ACC112 (cell line): ENCODE data around the gene TSHZ2.

Experiments used
- H2AFZ ChIP-seq: fragments of 200-600 bp; sonication (generic); one replicate; pipeline ENCODE4 v1.6.0; 2017; ENCODE audit warnings: antibody characterized with exemption, low read length; ENCODE audit not compliant: unreplicated experiment
- H3K27ac ChIP-seq: fragments of 200-600 bp; sonication (generic); 2 replicates; pipeline ENCODE4 v1.5.1; 2014; ENCODE audit warnings: low read depth, mild to moderate bottlenecking, antibody characterized with exemption, low read length, moderate library complexity
- H3K27me3 ChIP-seq: fragments of 200-600 bp; sonication (generic); 2 replicates; pipeline ENCODE4 v1.6.1; 2014; ENCODE audit warnings: mild to moderate bottlenecking, antibody characterized with exemption, low read length, moderate library complexity, mixed read lengths; ENCODE audit not compliant: insufficient read depth
- H3K36me3 ChIP-seq: fragments of 200-600 bp; sonication (generic); 2 replicates; pipeline ENCODE4 v1.6.1; 2016; ENCODE audit warnings: mild to moderate bottlenecking, antibody characterized with exemption, low read length, moderate library complexity, mixed read lengths; ENCODE audit not compliant: insufficient read depth
- H3K4me1 ChIP-seq: fragments of 200-600 bp; sonication (generic); one replicate; pipeline ENCODE4 v1.6.1; 2016; ENCODE audit warnings: low read length, mixed read lengths; ENCODE audit not compliant: insufficient read depth, unreplicated experiment, control insufficient read depth
- H3K4me3 ChIP-seq: fragments of 200-600 bp; sonication (generic); 2 replicates; pipeline ENCODE4 v1.5.1; 2014; ENCODE audit warnings: mild to moderate bottlenecking, low read depth, low read length
- H3K79me2 ChIP-seq: fragments of 200-600 bp; sonication (generic); one replicate; pipeline ENCODE4 v1.6.0; 2016; ENCODE audit warnings: low read length; ENCODE audit not compliant: control insufficient read depth, unreplicated experiment, insufficient read depth

The TSHZ2 gene

GRCh38 chr20:53208110-53208832, 236.1 kb downstream of the TSHZ2 start:
- Histone ChIP-seq H2AFZ (no peak overlapping the region), H3K4me1 (no peaks in the 10 kb centered on the region), H3K4me3 (no peak overlapping the region), H3K27me3 (no peaks in the 10 kb centered on the region), H3K79me2 (no peaks in the 10 kb centered on the region), H3K36me3 (no peaks in the 10 kb centered on the region), H3K27ac (no peak overlapping the region)

- no peaks in the 10 kb centered on the region for H3K36me3 ChIP-seq
- no peaks in the 10 kb centered on the region for H3K4me1 ChIP-seq
- H3K27ac ChIP-seq = no peak overlapping the region
- H3K27me3 ChIP-seq = no peaks in the 10 kb centered on the region
- no peaks in the 10 kb centered on the region for H3K79me2 ChIP-seq
- H3K4me3 ChIP-seq = no peak overlapping the region
- H2AFZ ChIP-seq = no peak overlapping the region
Measured at GRCh38 chr20:53210041-53210440, 237.9 kb downstream of the TSHZ2 start.

DNA sequence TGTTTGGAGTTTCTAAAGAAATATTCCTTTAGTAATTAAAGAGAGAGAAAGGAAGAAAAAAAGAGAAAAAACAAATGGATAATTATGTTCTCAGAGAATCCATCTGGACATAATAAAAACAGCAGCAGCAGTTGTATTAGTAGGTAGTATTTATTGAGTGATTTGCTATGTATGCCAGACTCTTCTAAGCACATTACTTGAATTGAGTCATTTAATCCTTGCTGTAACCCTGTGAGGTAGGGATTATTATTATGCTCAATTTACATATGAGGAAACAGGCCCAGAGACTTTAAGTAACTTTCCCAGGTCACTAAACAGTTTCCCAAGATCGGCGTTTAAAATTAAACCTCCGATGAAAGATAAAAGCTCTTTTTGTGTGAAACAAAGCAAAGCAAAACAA, 238.8 kb downstream of the TSHZ2 start:
- no peaks in the 10 kb centered on the region for H3K27me3 ChIP-seq
- no peak overlapping the region for H3K27ac ChIP-seq
- no peaks in the 10 kb centered on the region for H3K36me3 ChIP-seq
- no peaks in the 10 kb centered on the region for H3K4me1 ChIP-seq
- H3K4me3 ChIP-seq = no peak overlapping the region
- H2AFZ ChIP-seq = no peak overlapping the region
- H3K79me2 ChIP-seq = no peaks in the 10 kb centered on the region

DNA sequence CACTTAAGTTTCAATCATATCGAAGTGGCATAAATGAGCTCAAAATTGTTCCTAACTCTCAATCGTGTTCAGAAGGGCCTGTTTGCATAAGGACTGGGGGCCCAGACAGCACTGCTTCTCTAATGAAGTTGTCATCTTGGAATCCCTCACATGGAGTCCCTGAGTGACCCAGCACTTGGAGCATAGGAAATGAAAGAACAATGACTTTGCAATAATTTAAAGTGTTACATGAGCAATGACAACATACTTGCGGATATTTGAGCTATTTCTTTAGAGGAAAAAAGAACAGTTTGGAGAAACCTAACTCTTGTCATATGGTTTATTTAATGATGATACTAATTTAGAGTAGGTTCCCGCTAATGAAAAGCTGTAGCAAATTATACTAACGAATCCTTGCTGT, 239.9 kb downstream of the TSHZ2 start:
- Histone ChIP-seq H3K79me2 (no peaks in the 10 kb centered on the region), H3K27me3 (no peaks in the 10 kb centered on the region), H2AFZ (no peak overlapping the region), H3K27ac (no peak overlapping the region), H3K4me1 (no peaks in the 10 kb centered on the region), H3K4me3 (no peak overlapping the region), H3K36me3 (no peaks in the 10 kb centered on the region)

- Histone ChIP-seq H3K27ac (no peak overlapping the region), H3K79me2 (no peaks in the 10 kb centered on the region), H3K4me3 (no peak overlapping the region), H2AFZ (no peak overlapping the region), H3K27me3 (no peaks in the 10 kb centered on the region), H3K4me1 (no peaks in the 10 kb centered on the region), H3K36me3 (no peaks in the 10 kb centered on the region)
Measured at GRCh38 chr20:53214392-53214791, 242.2 kb downstream of the TSHZ2 start.

DNA sequence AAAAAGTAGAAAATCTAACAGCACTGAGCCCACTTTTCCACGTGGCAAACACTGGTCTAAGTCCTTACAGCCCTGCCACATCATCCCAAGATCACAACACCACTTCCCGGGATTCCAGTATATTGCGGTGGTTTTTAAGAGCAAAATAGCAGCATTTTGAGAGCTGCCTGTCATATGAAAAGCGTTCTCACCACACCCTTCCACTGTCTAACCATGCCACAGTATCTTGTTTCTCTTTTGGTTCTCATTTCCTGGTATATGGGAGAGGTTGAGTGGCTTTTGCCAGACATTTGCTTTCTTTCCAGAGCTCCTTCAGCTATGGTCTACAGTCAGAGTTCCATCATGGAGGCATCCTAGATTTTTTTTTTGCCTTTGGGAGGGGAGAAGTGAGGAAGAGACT, 243.0 kb downstream of the TSHZ2 start:
- no peaks in the 10 kb centered on the region for H3K79me2 ChIP-seq
- no peak overlapping the region for H3K4me3 ChIP-seq
- H3K27me3 ChIP-seq = no peaks in the 10 kb centered on the region
- no peak overlapping the region for H3K27ac ChIP-seq
- no peaks in the 10 kb centered on the region for H3K36me3 ChIP-seq
- H3K4me1 ChIP-seq = no peaks in the 10 kb centered on the region
- no peak overlapping the region for H2AFZ ChIP-seq

GRCh38 chr20:53216478-53216855, 244.3 kb downstream of the TSHZ2 start:
- H3K4me1 ChIP-seq = no peaks in the 10 kb centered on the region
- H3K4me3 ChIP-seq = no peak overlapping the region
- H2AFZ ChIP-seq = no peak overlapping the region

DNA sequence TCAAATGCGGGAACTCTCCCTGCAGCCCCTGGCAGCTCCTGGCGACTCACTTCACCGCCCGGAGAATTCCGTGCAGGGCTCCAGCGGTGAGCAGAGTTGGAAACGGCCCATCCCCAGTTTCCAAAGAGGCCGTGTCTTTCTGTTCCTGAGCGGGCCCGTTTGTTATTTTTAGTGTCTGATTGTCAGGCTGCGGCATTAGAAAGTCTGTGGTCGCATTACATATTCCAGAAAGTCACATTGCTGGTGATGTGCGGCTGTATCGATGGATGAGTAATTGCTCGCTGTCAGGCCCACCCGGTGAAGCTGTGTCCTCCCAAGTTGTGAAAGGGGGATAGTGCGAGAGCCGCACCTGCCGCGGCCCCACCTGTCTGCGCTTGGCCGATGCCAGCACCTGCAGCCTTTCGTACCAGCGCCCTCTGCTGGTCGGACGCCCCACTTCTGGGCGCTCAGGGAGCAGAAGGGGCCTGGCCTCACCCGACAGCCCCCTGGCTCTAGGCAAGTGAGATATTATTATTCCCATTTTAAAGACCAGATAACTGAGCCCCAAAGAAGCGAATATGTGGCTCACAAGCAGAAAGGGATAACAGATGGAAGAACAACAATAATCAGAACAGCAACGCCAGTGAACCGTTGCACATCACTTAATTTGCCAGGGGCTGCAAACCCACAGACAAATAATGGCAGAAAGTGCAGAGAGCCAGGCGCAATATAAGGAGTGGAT, 244.9 kb downstream of the TSHZ2 start:
- Histone ChIP-seq H2AFZ (no peak overlapping the region), H3K4me1 (no peaks in the 10 kb centered on the region), H3K36me3 (no peaks in the 10 kb centered on the region), H3K27ac (no peak overlapping the region), H3K4me3 (no peak overlapping the region), H3K27me3 (no peaks in the 10 kb centered on the region), H3K79me2 (no peaks in the 10 kb centered on the region)

More at GRCh38 chr20:53216478-53216855, 244.3 kb downstream of the TSHZ2 start:
- Histone ChIP-seq H3K36me3 (no peaks in the 10 kb centered on the region), H3K27ac (no peak overlapping the region), H3K27me3 (no peaks in the 10 kb centered on the region), H3K79me2 (no peaks in the 10 kb centered on the region)

DNA sequence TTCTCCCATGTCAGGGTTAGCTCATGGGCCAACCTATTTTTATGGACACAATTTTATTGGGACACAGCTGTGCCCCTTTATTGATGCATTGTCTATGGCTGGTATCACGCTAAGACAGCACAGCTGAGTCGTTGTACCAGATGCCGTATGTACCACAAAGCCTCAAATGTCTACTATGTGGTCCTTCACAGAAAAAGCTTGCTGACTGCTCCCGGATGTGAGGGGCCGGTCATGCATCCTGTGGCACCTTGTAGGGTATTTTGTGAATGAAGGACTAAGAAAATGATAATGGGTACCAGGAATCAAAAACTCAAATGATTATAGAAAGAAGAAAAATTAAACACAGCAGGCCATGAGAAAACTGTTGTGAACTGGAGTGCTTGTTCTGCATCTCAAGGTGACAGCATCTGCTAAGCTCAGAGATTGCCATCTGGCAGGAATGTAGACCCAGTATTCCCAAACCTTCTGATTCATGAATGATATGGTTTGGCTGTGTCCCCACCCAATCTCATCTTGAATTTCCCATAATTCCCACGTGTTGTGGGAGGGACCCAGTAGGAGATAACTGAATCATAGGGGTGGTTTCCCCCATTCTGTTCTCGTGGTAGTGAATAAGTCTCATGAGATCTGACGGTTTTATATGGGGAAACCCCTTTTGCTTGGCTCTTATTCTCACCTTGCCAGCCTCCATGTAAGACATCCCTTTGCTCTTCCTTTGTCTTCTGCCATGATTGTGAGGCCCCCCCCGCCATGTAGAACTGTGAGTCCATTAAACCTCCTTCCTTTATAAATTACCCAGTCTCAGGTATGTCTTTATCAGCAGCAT, 248.5 kb downstream of the TSHZ2 start:
- Histone ChIP-seq H3K27me3 (no peaks in the 10 kb centered on the region), H2AFZ (no peak overlapping the region), H3K79me2 (no peaks in the 10 kb centered on the region), H3K36me3 (no peaks in the 10 kb centered on the region), H3K4me3 (no peak overlapping the region), H3K4me1 (no peaks in the 10 kb centered on the region), H3K27ac (no peak overlapping the region)

DNA sequence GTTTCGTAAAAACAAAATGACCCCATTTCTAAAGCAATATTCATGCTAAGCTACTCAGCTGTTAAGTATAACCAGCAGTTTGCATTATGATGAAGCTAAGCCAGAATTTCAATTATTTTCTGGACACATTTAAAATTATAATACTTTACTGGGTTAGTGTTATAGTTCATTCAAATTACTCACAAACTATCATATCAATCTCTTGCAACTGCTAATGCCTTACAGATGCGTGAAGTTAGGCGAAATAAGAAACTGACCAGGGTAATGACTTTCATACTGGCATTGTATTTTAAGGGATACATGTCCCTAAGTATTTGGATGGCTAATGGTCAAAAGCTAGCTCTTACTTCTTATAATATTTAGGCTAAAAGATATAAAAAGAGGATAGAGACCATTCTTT, 249.6 kb downstream of the TSHZ2 start:
- Histone ChIP-seq H3K27me3 (no peaks in the 10 kb centered on the region), H3K4me1 (no peaks in the 10 kb centered on the region), H3K36me3 (no peaks in the 10 kb centered on the region), H3K4me3 (no peak overlapping the region), H2AFZ (no peak overlapping the region), H3K27ac (no peak overlapping the region), H3K79me2 (no peaks in the 10 kb centered on the region)
